Neural cell (in vitro differentiated cells): Measurements from ENCODE around the gene USP9X. TPM values are rescaled to one million over a fixed set of nuclear protein-coding genes. Genes with fewer than 3 reads are reported as not detected.
A peak's percentile ranks its signal among the peaks of the same experiment; 100 is the strongest.

Experiments
- H2AFZ ChIP-seq: fragments of 200-600, 300-800 bp; sonication (generic), shearing (Covaris generic); 2 replicates; pipeline ENCODE4 v1.6.0; 2014; ENCODE audit warnings: low read depth, mild to moderate bottlenecking, antibody characterized with exemption, low read length, moderate library complexity
- H3F3A ChIP-seq: fragments of 200-600 bp; shearing (Covaris generic); 2 replicates; pipeline ENCODE4 v1.6.1; 2016; ENCODE audit warnings: mild to moderate bottlenecking, moderate library complexity, mixed read lengths, antibody characterized with exemption, low read length; ENCODE audit not compliant: insufficient read depth, poor library complexity, severe bottlenecking
- H3K27ac ChIP-seq: fragments of 200-600, 300-800 bp; sonication (generic), shearing (Covaris generic); 2 replicates; pipeline ENCODE4 v1.5.1; 2014; ENCODE audit warnings: mild to moderate bottlenecking, low read length, moderate library complexity
- H3K27me3 ChIP-seq: fragments of 300-800, 200-600 bp; sonication (generic), shearing (Covaris generic); 2 replicates; pipeline ENCODE4 v1.6.0; 2014; ENCODE audit warnings: mild to moderate bottlenecking, low read depth, low read length, moderate library complexity; ENCODE audit not compliant: insufficient read depth
- H3K36me3 ChIP-seq: fragments of 300-800, 200-600 bp; sonication (generic), shearing (Covaris generic); 2 replicates; pipeline ENCODE4 v1.5.1; 2014; ENCODE audit warnings: mild to moderate bottlenecking, antibody characterized with exemption, low read length, moderate library complexity; ENCODE audit not compliant: insufficient read depth
- H3K4me2 ChIP-seq: fragments of 300-800, 200-600 bp; sonication (generic), shearing (Covaris generic); 2 replicates; pipeline ENCODE4 v1.6.0; 2014; ENCODE audit warnings: mild to moderate bottlenecking, low read length
- H3K4me3 ChIP-seq: fragments of 300-800, 200-600 bp; sonication (generic), shearing (Covaris generic); 2 replicates; pipeline ENCODE4 v1.5.1; 2014; ENCODE audit warnings: mild to moderate bottlenecking, low read length, moderate library complexity
- H3K79me2 ChIP-seq: fragments of 200-600 bp; shearing (Covaris generic); replicated peaks from 2 replicates; pipeline ENCODE4 v1.6.0; 2014; ENCODE audit warnings: mild to moderate bottlenecking, low read length, moderate library complexity; ENCODE audit not compliant: insufficient read depth
- H3K9ac ChIP-seq: fragments of 300-800, 200-600 bp; sonication (generic), shearing (Covaris generic); 2 replicates; pipeline ENCODE4 v1.6.1; 2016; ENCODE audit warnings: mild to moderate bottlenecking, low read length, mixed read lengths
- H3K9me2 ChIP-seq: fragments of 200-600 bp; shearing (Covaris generic); 2 replicates; pipeline ENCODE4 v1.6.1; 2016; ENCODE audit warnings: mild to moderate bottlenecking, low read length, mixed read lengths; ENCODE audit not compliant: insufficient read depth
- H3K9me3 ChIP-seq: fragments of 200-600, 300-800 bp; sonication (generic), shearing (Covaris generic); 2 replicates; pipeline ENCODE4 v1.6.1; 2016; ENCODE audit warnings: mild to moderate bottlenecking, mixed run types, low read length, moderate library complexity, mixed read lengths
- H4K20me1 ChIP-seq: fragments of 200-600 bp; shearing (Covaris generic); 2 replicates; pipeline ENCODE4 v1.6.1; 2016; ENCODE audit warnings: mild to moderate bottlenecking, mixed run types; ENCODE audit not compliant: insufficient read depth
- EP300 ChIP-seq: fragments of 450-650 bp; conservative IDR thresholded peaks from 2 replicates; pipeline ENCODE4 v1.6.1; 2014; ENCODE audit warnings: antibody characterized with exemption, mild to moderate bottlenecking, moderate library complexity; ENCODE audit not compliant: poor library complexity, severe bottlenecking
- EZH2 ChIP-seq: fragments of 200-600, 300-800 bp; shearing (Covaris generic), sonication (generic); IDR thresholded peaks from 2 replicates; pipeline ENCODE4 v1.6.1; 2014; ENCODE audit warnings: antibody characterized with exemption, low read length, borderline replicate concordance, mild to moderate bottlenecking; ENCODE audit not compliant: insufficient read depth, poor library complexity, severe bottlenecking
- MXI1 ChIP-seq: fragments of 450-650 bp; conservative IDR thresholded peaks from 2 replicates; pipeline ENCODE4 v1.6.1; 2014; ENCODE audit warnings: antibody characterized with exemption, mild to moderate bottlenecking; ENCODE audit not compliant: poor library complexity, severe bottlenecking
- POLR2AphosphoS5 ChIP-seq: IDR thresholded peaks from 2 replicates; pipeline ENCODE4 v1.6.1; 2012
- RAD21 ChIP-seq: fragments of 450-650 bp; conservative IDR thresholded peaks from 2 replicates; pipeline ENCODE4 v1.6.1; 2014; ENCODE audit warnings: antibody characterized with exemption, mild to moderate bottlenecking, moderate library complexity
- SMC3 ChIP-seq: fragments of 450-650 bp; conservative IDR thresholded peaks from 2 replicates; pipeline ENCODE4 v1.6.1; 2014; ENCODE audit warnings: antibody characterized with exemption, mild to moderate bottlenecking, moderate library complexity; ENCODE audit not compliant: poor library complexity
- TAF1 ChIP-seq: IDR thresholded peaks from 2 replicates; pipeline ENCODE4 v1.6.1; 2012; ENCODE audit warnings: low read depth
- polyA plus RNA-seq: library from polyadenylated mRNA; depleted of rRNA; stranded (reverse); fragments of >200 nt; gene quantifications from 2 replicates; pipeline ENCODE4 v1.2.3, GENCODE V29; 2014
- TF ChIP-seq, protein P1 (sequence below): IDR thresholded peaks from 2 replicates; pipeline ENCODE4 v1.6.1; 2012; ENCODE audit warnings: borderline replicate concordance
- TF ChIP-seq, protein P2 (sequence below): fragments of 450-650 bp; IDR thresholded peaks from 2 replicates; pipeline ENCODE4 v1.5.1; 2014; ENCODE audit warnings: antibody characterized with exemption, mild to moderate bottlenecking, moderate library complexity; ENCODE audit not compliant: poor library complexity, severe bottlenecking

Gene USP9X
- polyA plus RNA-seq, 1 donor from 2014 or later: 36.1 TPM

- Histone ChIP-seq H3F3A (no peaks in the 10 kb centered on the region), H3K4me2 (no peak overlapping the region), H3K27me3 (no peaks in the 10 kb centered on the region), H2AFZ (no peak overlapping the region), H3K79me2 (no peaks in the 10 kb centered on the region), H3K4me3 (no peak overlapping the region), H3K9me2 (no peaks in the 10 kb centered on the region), H3K36me3 (no peaks in the 10 kb centered on the region), H3K9ac (no peak overlapping the region), H3K9me3 (no peaks in the 10 kb centered on the region), H3K27ac (no peak overlapping the region), H4K20me1 (no peaks in the 10 kb centered on the region)
- no peak for TF ChIP-seq MXI1
- TF ChIP-seq, protein P1, sequence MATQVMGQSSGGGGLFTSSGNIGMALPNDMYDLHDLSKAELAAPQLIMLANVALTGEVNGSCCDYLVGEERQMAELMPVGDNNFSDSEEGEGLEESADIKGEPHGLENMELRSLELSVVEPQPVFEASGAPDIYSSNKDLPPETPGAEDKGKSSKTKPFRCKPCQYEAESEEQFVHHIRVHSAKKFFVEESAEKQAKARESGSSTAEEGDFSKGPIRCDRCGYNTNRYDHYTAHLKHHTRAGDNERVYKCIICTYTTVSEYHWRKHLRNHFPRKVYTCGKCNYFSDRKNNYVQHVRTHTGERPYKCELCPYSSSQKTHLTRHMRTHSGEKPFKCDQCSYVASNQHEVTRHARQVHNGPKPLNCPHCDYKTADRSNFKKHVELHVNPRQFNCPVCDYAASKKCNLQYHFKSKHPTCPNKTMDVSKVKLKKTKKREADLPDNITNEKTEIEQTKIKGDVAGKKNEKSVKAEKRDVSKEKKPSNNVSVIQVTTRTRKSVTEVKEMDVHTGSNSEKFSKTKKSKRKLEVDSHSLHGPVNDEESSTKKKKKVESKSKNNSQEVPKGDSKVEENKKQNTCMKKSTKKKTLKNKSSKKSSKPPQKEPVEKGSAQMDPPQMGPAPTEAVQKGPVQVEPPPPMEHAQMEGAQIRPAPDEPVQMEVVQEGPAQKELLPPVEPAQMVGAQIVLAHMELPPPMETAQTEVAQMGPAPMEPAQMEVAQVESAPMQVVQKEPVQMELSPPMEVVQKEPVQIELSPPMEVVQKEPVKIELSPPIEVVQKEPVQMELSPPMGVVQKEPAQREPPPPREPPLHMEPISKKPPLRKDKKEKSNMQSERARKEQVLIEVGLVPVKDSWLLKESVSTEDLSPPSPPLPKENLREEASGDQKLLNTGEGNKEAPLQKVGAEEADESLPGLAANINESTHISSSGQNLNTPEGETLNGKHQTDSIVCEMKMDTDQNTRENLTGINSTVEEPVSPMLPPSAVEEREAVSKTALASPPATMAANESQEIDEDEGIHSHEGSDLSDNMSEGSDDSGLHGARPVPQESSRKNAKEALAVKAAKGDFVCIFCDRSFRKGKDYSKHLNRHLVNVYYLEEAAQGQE: no peak
- no peak for TF ChIP-seq EZH2
These were observed 91.0 kb downstream of the USP9X start for GRCh38 chrX:41176263-41176662.

- TF ChIP-seq, protein P1: no peak
- TF ChIP-seq RAD21 (no peak), EP300 (peak; percentile 97), POLR2AphosphoS5 (peak; percentile 70)
- no peaks in the 10 kb centered on the region for H3F3A ChIP-seq
- H4K20me1 ChIP-seq: no peaks in the 10 kb centered on the region
- no peak overlapping the region for H3K9ac ChIP-seq
- no peaks in the 10 kb centered on the region for H3K9me2 ChIP-seq
- H3K79me2 ChIP-seq: no peaks in the 10 kb centered on the region
- H3K4me3 ChIP-seq: peak overlapping the region; percentile 21
- no peaks in the 10 kb centered on the region for H3K9me3 ChIP-seq
- H2AFZ ChIP-seq: no peak overlapping the region
- no peak overlapping the region for H3K4me2 ChIP-seq
- peak overlapping the region; percentile 65 for H3K27ac ChIP-seq
- no peaks in the 10 kb centered on the region for H3K27me3 ChIP-seq
- no peaks in the 10 kb centered on the region for H3K36me3 ChIP-seq
These were observed 92.1 kb downstream of the USP9X start for GRCh38 chrX:41177297-41177696.

GRCh38 chrX:41178201-41178600 is 93.0 kb downstream of the USP9X start:
- Histone ChIP-seq H3K79me2 (no peaks in the 10 kb centered on the region), H3K9me3 (no peaks in the 10 kb centered on the region), H3K9me2 (no peaks in the 10 kb centered on the region), H4K20me1 (no peaks in the 10 kb centered on the region), H3F3A (no peaks in the 10 kb centered on the region), H3K27ac (no peak overlapping the region), H3K4me2 (no peak overlapping the region), H3K27me3 (no peaks in the 10 kb centered on the region), H2AFZ (no peak overlapping the region), H3K9ac (no peak overlapping the region), H3K4me3 (no peak overlapping the region), H3K36me3 (no peaks in the 10 kb centered on the region)
- TF ChIP-seq, protein P2, sequence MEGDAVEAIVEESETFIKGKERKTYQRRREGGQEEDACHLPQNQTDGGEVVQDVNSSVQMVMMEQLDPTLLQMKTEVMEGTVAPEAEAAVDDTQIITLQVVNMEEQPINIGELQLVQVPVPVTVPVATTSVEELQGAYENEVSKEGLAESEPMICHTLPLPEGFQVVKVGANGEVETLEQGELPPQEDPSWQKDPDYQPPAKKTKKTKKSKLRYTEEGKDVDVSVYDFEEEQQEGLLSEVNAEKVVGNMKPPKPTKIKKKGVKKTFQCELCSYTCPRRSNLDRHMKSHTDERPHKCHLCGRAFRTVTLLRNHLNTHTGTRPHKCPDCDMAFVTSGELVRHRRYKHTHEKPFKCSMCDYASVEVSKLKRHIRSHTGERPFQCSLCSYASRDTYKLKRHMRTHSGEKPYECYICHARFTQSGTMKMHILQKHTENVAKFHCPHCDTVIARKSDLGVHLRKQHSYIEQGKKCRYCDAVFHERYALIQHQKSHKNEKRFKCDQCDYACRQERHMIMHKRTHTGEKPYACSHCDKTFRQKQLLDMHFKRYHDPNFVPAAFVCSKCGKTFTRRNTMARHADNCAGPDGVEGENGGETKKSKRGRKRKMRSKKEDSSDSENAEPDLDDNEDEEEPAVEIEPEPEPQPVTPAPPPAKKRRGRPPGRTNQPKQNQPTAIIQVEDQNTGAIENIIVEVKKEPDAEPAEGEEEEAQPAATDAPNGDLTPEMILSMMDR: no peak
- TF ChIP-seq EZH2 (no peak), EP300 (no peak), RAD21 (no peak), TAF1 (no peak), SMC3 (no peak), MXI1 (no peak), POLR2AphosphoS5 (no peak)
- TF ChIP-seq, protein P1: no peak
